Ramos (cell line): ENCODE data around the gene UBE2L6.

Experiments used
- in situ Hi-C: fragments of 300-500 bp; cut with MboI; formaldehyde crosslinking; loops from one replicate; pipeline ENCODE4 v1.14.3; 2022; ENCODE audit warnings: low sequenced_read_pairs; ENCODE audit not compliant: unreplicated experiment

Gene UBE2L6

DNA sequence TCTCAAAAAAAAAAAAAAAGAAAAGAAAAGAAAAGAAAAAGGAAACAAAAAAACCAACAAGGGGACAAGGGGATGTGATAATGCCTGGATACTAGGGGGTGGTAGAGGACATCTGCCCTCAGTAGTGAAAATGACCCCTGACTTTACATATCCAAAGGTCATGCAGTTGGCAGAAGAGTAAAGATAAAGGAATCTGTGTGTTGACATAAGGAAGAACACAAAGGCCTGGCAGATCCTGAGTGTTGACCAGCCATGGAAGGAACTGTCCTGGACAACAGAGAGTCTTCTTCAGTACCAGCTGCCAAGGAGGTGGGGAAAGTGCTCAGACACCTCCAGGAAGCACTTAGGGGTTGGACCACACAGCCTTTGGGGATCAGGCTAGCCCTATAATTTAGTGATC lies 64.6 kb downstream of the UBE2L6 start:
- in situ Hi-C loops: no loop called here

DNA sequence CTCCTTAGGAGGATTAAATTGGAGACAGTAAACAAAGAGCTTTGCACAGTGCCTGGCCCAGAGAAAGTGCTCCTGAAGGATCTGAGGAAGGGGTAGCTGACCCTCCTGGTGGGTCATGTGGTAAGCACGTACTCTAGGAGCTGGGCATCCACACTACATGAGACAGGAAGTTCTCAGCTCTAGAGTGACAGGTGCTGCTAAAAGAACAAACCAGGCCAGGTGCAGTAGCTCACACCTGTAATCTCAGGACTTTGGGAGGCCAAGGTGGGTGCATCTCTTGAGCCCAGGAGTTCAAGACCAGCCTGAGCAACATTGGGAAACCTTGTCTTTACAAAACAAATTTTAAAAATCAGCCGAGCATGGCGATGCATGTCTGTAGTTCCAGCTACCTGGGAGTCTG lies 65.1 kb downstream of the UBE2L6 start:
- in situ Hi-C loops: no loop called here

DNA sequence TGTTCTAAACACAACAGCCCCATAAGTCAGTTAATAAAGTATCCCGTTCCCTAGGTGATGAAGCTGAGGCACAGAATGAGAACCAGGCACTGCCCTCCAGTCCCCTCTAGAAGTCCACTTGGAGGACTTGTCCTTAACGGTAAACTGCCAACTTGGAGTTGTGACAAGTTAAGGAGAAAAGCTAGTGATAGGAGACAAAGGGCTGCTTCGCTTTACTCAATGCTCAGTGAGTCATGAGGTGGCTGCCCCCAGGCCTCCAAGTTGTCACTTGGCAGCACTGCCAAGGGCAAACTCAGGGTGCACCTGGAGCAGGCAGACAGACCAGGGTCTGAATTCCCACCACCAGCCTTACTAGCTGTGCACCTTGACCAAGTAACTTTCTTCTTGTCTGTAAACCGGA lies 65.5 kb downstream of the UBE2L6 start:
- in situ Hi-C loops: no loop called here
